Tibial nerve (tissue), 4 donors: ENCODE measurements around the gene ZBTB11. TPM values are rescaled to one million over a fixed set of nuclear protein-coding genes. Genes with fewer than 3 reads are reported as not detected.
"Not testable (repeated sequence)": the region's sequence is repeated elsewhere in the genome, so short reads cannot be mapped to it uniquely, and the experiment has no call there.

Experiments used
- DNase-seq, 2 donors: peaks; one replicate each; pipeline ENCODE4 v3.0.0-alpha.2; 2019; ENCODE audit warnings: low spot score in 2 of 2
- H3K27ac ChIP-seq, 4 donors: fragments of 200-600 bp; sonication (generic) in 3 of 4; one replicate each; pipeline ENCODE4 v1.5.1; 2017 to 2019; ENCODE audit warnings: mild to moderate bottlenecking in 1 of 4
- H3K27me3 ChIP-seq, 2 donors: fragments of 200-600 bp; sonication (generic) in 1 of 2; one replicate each; pipeline versions ENCODE4 v1.5.1 to v1.6.0; 2017 to 2019
- H3K36me3 ChIP-seq, 3 donors: fragments of 200-600 bp; sonication (generic); one replicate each; pipeline ENCODE4 v1.5.1; 2018 to 2019
- H3K4me1 ChIP-seq, 4 donors: fragments of 200-600 bp; sonication (generic) in 3 of 4; one replicate each; pipeline ENCODE4 v1.5.1; 2017 to 2019
- H3K4me3 ChIP-seq, 4 donors: fragments of 200-600 bp; sonication (generic) in 3 of 4; one replicate each; pipeline ENCODE4 v1.5.1; 2017 to 2019; ENCODE audit warnings: mild to moderate bottlenecking in 1 of 4, moderate library complexity in 1 of 4
- H3K9me3 ChIP-seq, 4 donors: fragments of 200-600 bp; sonication (generic) in 3 of 4; one replicate each; pipeline ENCODE4 v1.5.1; 2017 to 2019
- CTCF ChIP-seq, 5 experiments: fragments of 200-600 bp in 3 of 5; fragments of 450-650 bp in 2 of 5; sonication (generic) in 3 of 5; IDR thresholded peaks; one replicate each; pipeline ENCODE4 v1.5.1; 2016 to 2019; ENCODE audit warnings: antibody characterized with exemption in 5 of 5, mild to moderate bottlenecking in 3 of 5, moderate library complexity in 2 of 5
- EP300 ChIP-seq, 2 donors: sonication (generic); formaldehyde crosslinking; IDR thresholded peaks; one replicate each; pipeline ENCODE4 v1.6.1; 2017; ENCODE audit warnings: antibody characterized with exemption in 2 of 2, mild to moderate bottlenecking in 1 of 2
- POLR2A ChIP-seq, 2 donors: fragments of 450-650 bp; IDR thresholded peaks; one replicate each; pipeline ENCODE4 v1.6.1; 2017; ENCODE audit warnings: antibody characterized with exemption in 2 of 2, mild to moderate bottlenecking in 2 of 2, moderate library complexity in 2 of 2
- WGBS, 2 donors: methylation state at CpG; one replicate each; pipeline ENCODE4 v1.1.5; 2018; 5-methylcytosine and 5-hydroxymethylcytosine counted together
- total RNA-seq, 4 donors: library from RNA; depleted of rRNA; stranded (reverse); fragments of >200 nt; gene quantifications; one replicate each; pipeline ENCODE4 v1.1.0, GENCODE V29; 2016

The ZBTB11 gene
- total RNA-seq, 4 donors from 2014 or later, result 18.3 to 20.5 (median 19.6) TPM

- Histone ChIP-seq H3K4me3 (no peak overlapping the region), H3K9me3 (peaks cover 0 to 7% (median 0%) of the 10 kb centered on the region in 4 donors), H3K4me1 (no peaks in the 10 kb centered on the region), H3K27me3 (no peaks in the 10 kb centered on the region), H3K27ac (no peak overlapping the region), H3K36me3 (peaks cover 0 to 52% (median 0%) of the 10 kb centered on the region in 3 donors)
- WGBS, 2 donors, result 89 to 90% methylated on average over 1 of the region's 1 CpG
- DNase-seq, result no peak
- TF ChIP-seq POLR2A (IDR thresholded peaks at IDR 0.05) (no peak), CTCF (IDR thresholded peaks at IDR 0.05) (no peak), EP300 (IDR thresholded peaks at IDR 0.05) (no peak)
Measured at GRCh38 chr3:101646726-101647125, 30.2 kb downstream of the ZBTB11 start.

- Histone ChIP-seq H3K27ac (no peak overlapping the region), H3K4me3 (no peak overlapping the region), H3K4me1 (no peaks in the 10 kb centered on the region), H3K36me3 (peaks cover 0 to 25% (median 0%) of the 10 kb centered on the region in 3 donors), H3K9me3 (peaks cover 0 to 6% (median 0%) of the 10 kb centered on the region in 4 donors), H3K27me3 (no peaks in the 10 kb centered on the region)
- no peak for DNase-seq
- 70 to 79% methylated on average over 6 of the region's 6 CpGs for WGBS, 2 donors
- TF ChIP-seq CTCF (IDR thresholded peaks at IDR 0.05) (no peak), POLR2A (IDR thresholded peaks at IDR 0.05) (no peak), EP300 (IDR thresholded peaks at IDR 0.05) (no peak)
Measured at GRCh38 chr3:101643861-101644613, 32.9 kb downstream of the ZBTB11 start.

GRCh38 chr3:101643009-101643844, 33.7 kb downstream of the ZBTB11 start:
- WGBS, 2 donors, result 92 to 95% methylated on average over 8 of the region's 8 CpGs
- no peak for DNase-seq
- Histone ChIP-seq H3K9me3 (no peaks in the 10 kb centered on the region), H3K36me3 (peaks cover 0 to 17% (median 0%) of the 10 kb centered on the region in 3 donors), H3K4me3 (no peak overlapping the region), H3K27ac (no peak overlapping the region), H3K27me3 (no peaks in the 10 kb centered on the region), H3K4me1 (no peaks in the 10 kb centered on the region)
- TF ChIP-seq CTCF (IDR thresholded peaks at IDR 0.05) (no peak), POLR2A (IDR thresholded peaks at IDR 0.05) (no peak), EP300 (IDR thresholded peaks at IDR 0.05) (no peak)

- H3K4me3 ChIP-seq, result no peak overlapping the region
- no peak for TF ChIP-seq POLR2A (IDR thresholded peaks at IDR 0.05)
- TF ChIP-seq CTCF (IDR thresholded peaks at IDR 0.05), result no peak
- no peak for TF ChIP-seq EP300 (IDR thresholded peaks at IDR 0.05)
- H3K27me3 ChIP-seq, result no peaks in the 10 kb centered on the region
- no peak overlapping the region for H3K27ac ChIP-seq
- no peak for DNase-seq
- no peaks in the 10 kb centered on the region for H3K9me3 ChIP-seq
- 76 to 79% methylated on average over 3 of the region's 3 CpGs for WGBS, 2 donors
- peaks cover 0 to 9% (median 0%) of the 10 kb centered on the region in 3 donors for H3K36me3 ChIP-seq
- H3K4me1 ChIP-seq, result no peaks in the 10 kb centered on the region
Measured at GRCh38 chr3:101642441-101642840, 34.5 kb downstream of the ZBTB11 start.

GRCh38 chr3:101641397-101642115, 35.4 kb downstream of the ZBTB11 start:
- DNase-seq, H3K27ac ChIP-seq, H3K9me3 ChIP-seq, H3K36me3 ChIP-seq, H3K4me1 ChIP-seq, H3K27me3 ChIP-seq, H3K4me3 ChIP-seq: not testable (repeated sequence)
- 77 to 79% methylated on average over 14 of the region's 14 CpGs for WGBS, 2 donors
